Activated T-cell treated with anti-CD3 and anti-CD28 coated beads for 24 hours (primary cell): Measurements from ENCODE around the gene UCN2.

ENCODE experiments used
- DNase-seq: peaks from one replicate; pipeline ENCODE4 v3.0.0-alpha.2; 2020; ENCODE audit warnings: low read depth

The UCN2 gene

GRCh38 chr3:48591436-48591835 is 27.9 kb upstream of the UCN2 start:
- no peak for DNase-seq

GRCh38 chr3:48588230-48588629 is 24.6 kb upstream of the UCN2 start:
- no peak for DNase-seq

- DNase-seq: no peak
These were observed 24.1 kb upstream of the UCN2 start for GRCh38 chr3:48587686-48588085.

DNA sequence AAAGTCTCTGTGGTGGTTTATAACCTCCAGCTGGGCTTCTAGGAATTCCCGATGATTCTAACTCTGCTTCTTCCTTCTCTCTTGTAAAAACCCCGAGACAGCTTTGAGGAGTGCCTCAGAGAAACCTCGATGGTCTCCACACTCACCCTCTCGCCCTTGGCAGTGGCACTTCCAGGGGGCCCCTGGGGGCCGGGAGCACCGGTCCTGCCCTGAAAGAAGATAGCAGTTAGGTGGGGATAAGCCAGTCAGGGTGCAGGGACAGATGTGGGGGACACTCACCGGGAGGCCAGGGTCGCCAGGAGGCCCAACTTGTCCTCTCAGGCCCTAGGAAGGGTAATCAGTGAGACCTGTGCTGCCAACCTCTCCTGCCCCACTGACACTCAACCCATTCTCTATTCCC is 21.8 kb upstream of the UCN2 start:
- DNase-seq: no peak

DNA sequence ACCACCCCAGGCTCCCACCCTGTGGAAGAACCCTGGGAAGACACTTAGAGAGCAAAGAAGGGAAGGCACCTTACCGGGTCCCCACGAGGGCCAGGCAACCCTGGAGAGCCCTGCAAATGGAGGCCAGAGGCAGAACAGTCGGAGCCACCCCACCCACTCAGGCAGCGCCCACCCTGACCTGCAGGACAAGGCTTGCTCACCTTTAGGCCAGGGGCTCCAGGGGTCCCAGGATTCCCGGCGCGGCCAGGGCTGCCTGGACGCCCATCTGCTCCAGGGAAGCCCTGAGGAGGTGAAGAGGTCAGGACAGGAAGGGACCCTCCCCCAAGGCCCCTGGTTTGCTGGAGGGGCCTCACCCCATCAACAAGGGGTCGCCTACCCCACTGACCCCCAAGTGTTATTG is 21.3 kb upstream of the UCN2 start:
- no peak for DNase-seq

- DNase-seq: no peak
These were observed 18.3 kb upstream of the UCN2 start for GRCh38 chr3:48581621-48582481.

DNA sequence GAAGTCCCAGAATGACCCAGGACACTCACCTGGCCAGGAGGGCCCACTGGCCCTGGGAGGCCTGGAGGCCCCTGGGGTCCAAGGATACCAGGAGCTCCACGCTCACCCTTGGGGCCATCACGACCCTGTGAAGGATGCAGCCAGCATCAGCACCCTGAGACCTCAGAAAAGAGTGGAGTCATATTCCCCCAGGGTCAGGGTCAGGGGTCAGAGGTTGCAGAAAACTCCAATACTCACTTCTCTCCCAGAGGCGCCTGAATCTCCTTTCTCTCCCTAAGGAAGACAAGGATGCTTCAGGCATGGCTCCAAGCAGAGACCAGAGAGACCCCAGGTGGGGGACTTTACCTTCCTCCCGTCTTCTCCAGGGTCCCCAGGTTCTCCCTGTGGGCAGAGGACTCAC is 13.1 kb upstream of the UCN2 start:
- no peak for DNase-seq

GRCh38 chr3:48575366-48575765 is 11.8 kb upstream of the UCN2 start:
- no peak for DNase-seq

DNA sequence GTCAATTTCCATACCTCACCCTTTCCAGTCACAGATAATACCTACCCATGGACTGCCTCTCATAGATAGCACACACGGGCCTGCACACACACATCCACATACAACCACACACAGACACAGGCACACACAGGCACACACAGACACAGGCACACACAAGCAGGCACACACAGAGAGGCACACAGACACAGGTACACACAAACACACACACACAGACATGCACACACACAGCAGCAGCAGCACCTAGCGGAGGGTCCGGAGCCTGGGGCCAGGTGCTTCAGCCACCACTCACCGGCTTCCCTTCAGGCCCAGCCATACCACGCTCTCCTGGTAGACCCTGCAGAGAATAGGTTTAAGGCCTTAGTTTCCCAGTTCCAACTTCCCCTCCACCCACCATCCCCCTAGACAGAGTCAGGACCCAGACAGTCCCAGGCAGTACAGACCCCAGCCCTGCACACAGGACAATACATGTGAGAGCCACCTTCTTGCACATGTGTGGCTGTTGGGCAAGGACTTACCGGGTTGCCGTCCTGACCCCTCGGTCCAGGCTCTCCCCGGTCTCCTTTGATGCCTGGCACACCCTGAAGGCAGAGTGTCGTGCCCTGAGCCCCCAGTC is 10.5 kb upstream of the UCN2 start:
- DNase-seq: no peak

- no peak for DNase-seq
These were observed 8.9 kb upstream of the UCN2 start for GRCh38 chr3:48572517-48572916.

- DNase-seq: no peak
These were observed 8.4 kb upstream of the UCN2 start for GRCh38 chr3:48571938-48572337.

DNA sequence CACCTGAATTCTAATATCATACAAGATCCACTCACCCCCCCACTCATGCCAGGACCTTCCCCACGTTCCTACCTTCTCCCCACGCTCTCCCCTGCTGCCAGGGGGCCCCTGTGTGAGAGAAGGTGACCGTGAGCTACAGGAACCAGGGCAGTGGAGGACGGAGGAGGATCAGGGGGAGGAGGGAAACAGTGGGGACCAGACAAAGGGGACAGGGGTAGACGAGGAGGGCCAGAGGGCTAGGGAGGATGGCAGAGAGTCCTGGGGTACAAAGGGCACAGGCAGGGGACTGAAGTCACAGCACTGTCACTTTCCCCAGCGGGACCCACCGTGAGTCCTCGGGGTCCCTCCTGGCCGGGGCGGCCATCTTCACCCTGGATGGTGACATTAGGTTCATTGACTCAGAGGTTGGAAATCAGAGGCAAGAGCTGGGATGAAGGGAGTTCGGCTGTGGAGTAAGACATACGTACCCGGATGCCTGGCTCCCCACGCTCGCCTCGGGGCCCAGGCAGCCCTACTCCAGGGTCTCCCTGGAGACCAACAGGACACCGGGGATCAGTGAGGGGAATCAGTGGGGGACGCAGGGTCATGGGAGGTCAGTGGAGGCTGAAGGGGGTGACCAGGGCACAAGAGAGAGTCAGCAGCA is 6.3 kb upstream of the UCN2 start:
- DNase-seq: no peak

- DNase-seq: no peak
These were observed 5.8 kb upstream of the UCN2 start for GRCh38 chr3:48569400-48569799.

GRCh38 chr3:48568476-48568875 is 4.9 kb upstream of the UCN2 start:
- no peak for DNase-seq

DNA sequence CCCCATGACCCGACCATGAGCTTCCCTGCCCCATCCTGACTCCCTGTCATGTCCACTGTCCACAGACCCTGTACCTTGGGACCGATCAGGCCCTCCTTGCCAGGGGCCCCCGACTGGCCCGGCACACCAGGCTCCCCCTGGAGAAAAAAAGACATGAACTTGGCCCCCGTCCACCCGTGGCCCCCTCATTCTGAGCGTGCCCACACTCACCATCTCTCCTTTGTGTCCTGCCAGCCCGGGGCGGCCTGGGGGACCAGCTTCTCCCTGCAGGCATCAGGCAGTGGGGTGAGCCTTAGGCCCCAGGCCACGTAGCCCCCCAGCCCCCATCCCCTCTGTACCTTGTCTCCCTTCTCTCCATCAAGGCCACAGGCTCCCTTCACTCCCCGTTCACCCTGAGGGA is 3.9 kb upstream of the UCN2 start:
- no peak for DNase-seq

DNA sequence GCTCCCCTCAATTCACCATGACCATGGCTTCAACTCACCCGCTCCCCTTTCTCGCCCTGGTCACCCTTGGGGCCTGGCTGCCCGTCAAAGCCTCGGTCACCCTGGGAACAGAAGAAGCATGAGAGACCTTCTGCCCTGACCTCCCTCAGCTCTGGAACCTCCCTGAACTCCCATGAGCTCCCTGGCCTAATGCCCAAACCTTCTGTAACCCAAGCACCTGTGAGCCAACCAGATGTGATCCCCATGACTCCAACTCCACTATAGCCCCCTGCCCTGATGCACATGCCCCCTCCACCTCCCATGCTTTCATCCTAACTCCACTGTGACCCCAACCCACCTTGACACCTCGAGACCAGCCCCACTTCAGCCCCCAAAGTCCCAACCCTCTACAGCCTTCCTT is 3.5 kb upstream of the UCN2 start:
- no peak for DNase-seq

- DNase-seq: no peak
These were observed 2.8 kb upstream of the UCN2 start for GRCh38 chr3:48566401-48566760.

DNA sequence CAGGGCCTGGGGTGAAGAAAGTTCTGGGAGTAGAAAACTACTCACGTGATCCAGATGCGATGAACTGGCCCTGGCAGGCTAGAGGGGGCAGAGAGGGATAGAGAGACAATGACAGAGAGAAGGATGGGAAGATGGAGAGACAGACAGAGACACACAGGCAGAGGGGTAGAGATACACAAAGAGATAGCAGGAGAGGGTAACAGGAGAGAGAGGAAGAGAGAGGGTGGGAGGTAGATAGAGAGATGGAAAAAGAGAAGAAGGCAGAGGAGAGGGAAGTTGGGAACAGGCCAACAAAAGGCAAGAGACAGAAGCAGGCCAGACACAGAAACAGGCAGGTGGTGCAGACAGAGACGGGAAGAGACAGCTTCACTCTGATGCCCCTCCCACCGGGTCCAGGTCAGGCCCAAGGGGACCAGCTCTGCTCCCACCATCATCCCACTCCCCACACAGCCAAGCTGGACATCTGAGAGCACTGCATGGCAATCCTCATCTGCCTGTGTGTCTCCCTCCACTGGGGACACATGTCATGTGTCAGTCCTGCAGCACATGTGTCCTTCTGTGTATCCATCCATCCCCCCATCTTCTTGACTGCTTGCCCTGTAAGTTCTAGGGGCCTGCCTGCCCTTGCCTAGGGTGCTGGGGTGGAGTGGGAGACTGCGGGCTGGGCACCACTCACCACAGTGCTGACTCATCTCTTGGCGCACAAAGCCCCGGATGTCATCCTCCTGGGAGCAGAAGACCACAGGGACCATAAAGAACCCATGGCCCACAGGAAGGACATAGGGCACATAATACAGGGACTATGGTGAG is 2.2 kb upstream of the UCN2 start:
- no peak for DNase-seq

DNA sequence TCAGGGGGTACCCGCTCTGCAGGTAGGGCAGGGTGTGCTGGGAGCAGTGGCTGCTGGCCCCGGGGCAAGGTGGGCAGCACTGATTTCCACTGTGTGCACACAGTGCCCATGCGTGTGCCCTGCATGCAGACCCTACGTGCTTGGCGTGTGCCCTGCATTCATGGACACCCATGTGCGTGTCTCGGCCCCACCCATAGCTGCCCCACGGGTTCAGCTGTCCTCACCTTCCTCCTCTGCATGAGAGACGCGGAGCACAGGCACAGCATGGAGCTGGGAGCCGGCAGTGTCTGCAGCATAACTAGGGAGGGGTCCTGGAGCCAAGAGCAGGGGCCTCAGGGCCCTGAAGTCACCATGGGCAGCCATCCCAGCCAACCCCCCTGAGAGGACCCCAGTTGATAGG is 1.6 kb upstream of the UCN2 start:
- no peak for DNase-seq

GRCh38 chr3:48564667-48565066 is 1.1 kb upstream of the UCN2 start:
- DNase-seq: no peak

DNA sequence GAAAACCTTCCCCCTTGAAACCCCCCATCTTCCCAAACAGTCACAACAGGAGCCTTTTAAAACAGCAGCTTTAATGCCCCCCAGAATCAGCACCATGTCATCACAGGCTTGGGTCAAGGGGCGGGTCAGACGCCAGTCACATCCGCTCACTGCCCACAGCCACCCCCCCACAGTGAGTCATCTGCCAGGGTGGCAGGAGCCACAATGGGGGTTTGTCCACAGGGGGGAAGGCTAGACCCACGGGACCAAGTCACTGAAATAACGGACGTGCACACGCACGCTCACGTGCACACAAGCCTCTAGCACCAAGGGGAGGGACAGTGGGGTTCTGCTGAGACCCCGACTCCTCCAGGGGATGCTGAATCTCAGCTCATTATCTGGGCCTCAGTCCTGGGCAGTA is 441 bp upstream of the UCN2 start:
- no peak for DNase-seq

- DNase-seq: no peak
These were observed 1.1 kb downstream of the UCN2 start for GRCh38 chr3:48562367-48563095.
